Measurements from ENCODE around the gene AP1B1. TPM values are rescaled to one million over a fixed set of nuclear protein-coding genes. Genes with fewer than 3 reads are reported as not detected.

Gene AP1B1
- total RNA-seq, 2 experiments from 2014 or later = 56.6 to 59.9 TPM

GRCh38 chr22:29317827-29318454 is 70.4 kb downstream of the AP1B1 start:
- peaks cover 15% of the 10 kb centered on the region for H3K4me1 Mint-ChIP-seq
- peaks cover 3% of the 10 kb centered on the region for H3K36me3 Mint-ChIP-seq (ENCODE audit: low read depth)
- intact Hi-C loops (cut with DNase I, micrococcal nuclease) = no loop called here
- no peaks in the 10 kb centered on the region for H3K9me3 Mint-ChIP-seq (ENCODE audit: low read depth)
- DNase-seq (no peak), ATAC-seq (no peak)
- ChIA-PET CTCF (interaction anchor here (0.6 to 1.3 kb wide), 2 partner anchors 38 to 669 kb away, joined by 3 to 4 read pairs; no protein-coding TSS in a partner anchor), POLR2A (no interaction called here)
- H3K27me3 Mint-ChIP-seq = peaks cover 31% of the 10 kb centered on the region
- H3K27ac Mint-ChIP-seq = no peak overlapping the region
- H3K4me3 Mint-ChIP-seq = no peak overlapping the region

- Mint-ChIP-seq H3K27ac (no peak overlapping the region), H3K4me1 (peaks cover 18% of the 10 kb centered on the region), H3K9me3 (ENCODE audit: low read depth) (no peaks in the 10 kb centered on the region), H3K36me3 (ENCODE audit: low read depth) (peaks cover 3% of the 10 kb centered on the region), H3K27me3 (peaks cover 36% of the 10 kb centered on the region), H3K4me3 (no peak overlapping the region)
- DNase-seq (no peak), ATAC-seq (no peak)
- ChIA-PET POLR2A (no interaction called here), CTCF (interaction anchor here (0.5 to 1.3 kb wide), 3 partner anchors 37 to 368 kb away, joined by 3 to 4 read pairs (median 3); no protein-coding TSS in a partner anchor)
- intact Hi-C loops (cut with DNase I, micrococcal nuclease) = no loop called here
These were observed 72.1 kb downstream of the AP1B1 start for GRCh38 chr22:29316141-29316828.

GRCh38 chr22:29315286-29316140 is 72.9 kb downstream of the AP1B1 start, which contains the start of gene RASL10A:
TSS of gene RASL10A (minus strand) at chr22:29315697. CDS start at chr22:29315246, 451 bp downstream.
- intact Hi-C loops (cut with DNase I, micrococcal nuclease) = no loop called here
- H3K9me3 Mint-ChIP-seq (ENCODE audit: low read depth) = no peaks in the 10 kb centered on the region
- H3K36me3 Mint-ChIP-seq (ENCODE audit: low read depth) = peaks cover 3% of the 10 kb centered on the region
- ChIA-PET POLR2A (no interaction called here), CTCF (interaction anchor here (0.5 kb wide), 1 partner anchor 369 kb away, joined by 3 read pairs; no protein-coding TSS in a partner anchor)
- DNase-seq = peak; percentile 29
- H3K4me3 Mint-ChIP-seq = no peak within 1 kb of the TSS
- H3K27ac Mint-ChIP-seq = no peak within 1 kb of the TSS
- H3K4me1 Mint-ChIP-seq = peaks cover 23% of the 10 kb centered on the region
- H3K27me3 Mint-ChIP-seq = peaks cover 36% of the 10 kb centered on the region
- ATAC-seq = no peak

GRCh38 chr22:29314537-29315285 is 73.7 kb downstream of the AP1B1 start:
- no peaks in the 10 kb centered on the region for H3K9me3 Mint-ChIP-seq (ENCODE audit: low read depth)
- peaks cover 36% of the 10 kb centered on the region for H3K27me3 Mint-ChIP-seq
- ATAC-seq = no peak
- intact Hi-C loops (cut with DNase I, micrococcal nuclease) = no loop called here
- peaks cover 23% of the 10 kb centered on the region for H3K4me1 Mint-ChIP-seq
- ChIA-PET POLR2A (no interaction called here), CTCF (interaction anchor here (1.5 kb wide), 2 partner anchors 41 to 43 kb away, joined by 4 to 6 read pairs; no protein-coding TSS in a partner anchor)
- DNase-seq = peak; percentile 12
- peaks cover 3% of the 10 kb centered on the region for H3K36me3 Mint-ChIP-seq (ENCODE audit: low read depth)
- H3K4me3 Mint-ChIP-seq = no peak overlapping the region
- H3K27ac Mint-ChIP-seq = no peak overlapping the region

GRCh38 chr22:29313576-29314466 is 74.5 kb downstream of the AP1B1 start:
- CTCF ChIA-PET = interaction anchor here (0.5 to 2.1 kb wide), 7 partner anchors 10 to 1657 kb away, joined by 3 to 8 read pairs (median 6); no protein-coding TSS in a partner anchor
- intact Hi-C loops (cut with DNase I, micrococcal nuclease) = no loop called here
- peaks cover 3% of the 10 kb centered on the region for H3K36me3 Mint-ChIP-seq (ENCODE audit: low read depth)
- no peak overlapping the region for H3K27ac Mint-ChIP-seq
- no peak for ATAC-seq
- no peak for DNase-seq
- H3K4me3 Mint-ChIP-seq = no peak overlapping the region
- H3K9me3 Mint-ChIP-seq (ENCODE audit: low read depth) = no peaks in the 10 kb centered on the region
- peaks cover 25% of the 10 kb centered on the region for H3K4me1 Mint-ChIP-seq
- H3K27me3 Mint-ChIP-seq = peaks cover 36% of the 10 kb centered on the region
- POLR2A ChIA-PET = interaction anchor here (1.2 kb wide), 1 partner anchor 47 kb away, joined by 3 read pairs; no protein-coding TSS in a partner anchor

- Mint-ChIP-seq H3K4me3 (no peak overlapping the region), H3K4me1 (peaks cover 27% of the 10 kb centered on the region), H3K36me3 (ENCODE audit: low read depth) (peaks cover 3% of the 10 kb centered on the region), H3K9me3 (ENCODE audit: low read depth) (no peaks in the 10 kb centered on the region), H3K27me3 (peaks cover 36% of the 10 kb centered on the region), H3K27ac (no peak overlapping the region)
- POLR2A ChIA-PET = interaction anchor here (1.2 kb wide), 1 partner anchor 46 kb away, joined by 3 read pairs; no protein-coding TSS in a partner anchor
- intact Hi-C loops (cut with DNase I, micrococcal nuclease) = no loop called here
- CTCF ChIA-PET = interaction anchor here (0.6 to 2.1 kb wide), 6 partner anchors 9 to 1157 kb away, joined by 4 to 8 read pairs (median 6); no protein-coding TSS in a partner anchor
- ATAC-seq = peak; percentile 65
- DNase-seq = peak; percentile 63
These were observed 75.2 kb downstream of the AP1B1 start for GRCh38 chr22:29313126-29313575.

GRCh38 chr22:29312218-29313125 is 75.9 kb downstream of the AP1B1 start:
- Mint-ChIP-seq H3K4me3 (no peak overlapping the region), H3K36me3 (ENCODE audit: low read depth) (peaks cover 3% of the 10 kb centered on the region), H3K4me1 (peaks cover 28% of the 10 kb centered on the region), H3K27me3 (peaks cover 37% of the 10 kb centered on the region), H3K27ac (no peak overlapping the region), H3K9me3 (ENCODE audit: low read depth) (no peaks in the 10 kb centered on the region)
- ChIA-PET POLR2A (interaction anchor here (1.2 kb wide), 1 partner anchor 46 kb away, joined by 3 read pairs; no protein-coding TSS in a partner anchor), CTCF (interaction anchor here (0.6 to 2.1 kb wide), 5 partner anchors 9 to 1157 kb away, joined by 3 to 8 read pairs (median 7); no protein-coding TSS in a partner anchor)
- DNase-seq (no peak), ATAC-seq (no peak)
- intact Hi-C loops (cut with DNase I, micrococcal nuclease) = no loop called here

- ATAC-seq = no peak
- H3K9me3 Mint-ChIP-seq (ENCODE audit: low read depth) = no peaks in the 10 kb centered on the region
- ChIA-PET CTCF (interaction anchor here (2.1 kb wide), 1 partner anchor 38 kb away, joined by 8 read pairs; no protein-coding TSS in a partner anchor), POLR2A (no interaction called here)
- intact Hi-C loops (cut with DNase I, micrococcal nuclease) = no loop called here
- no peak overlapping the region for H3K27ac Mint-ChIP-seq
- peaks cover 3% of the 10 kb centered on the region for H3K36me3 Mint-ChIP-seq (ENCODE audit: low read depth)
- DNase-seq = no peak
- no peak overlapping the region for H3K4me3 Mint-ChIP-seq
- peaks cover 35% of the 10 kb centered on the region for H3K27me3 Mint-ChIP-seq
- H3K4me1 Mint-ChIP-seq = peaks cover 30% of the 10 kb centered on the region
These were observed 76.7 kb downstream of the AP1B1 start for GRCh38 chr22:29311464-29312217.

All from activated CD4-positive, alpha-beta T cell treated with anti-CD3 and anti-CD28 coated beads for 36 hours (primary cell).